VCaP (cell line): Measurements from ENCODE around the gene KHSRP.
"Not testable (repeated sequence)": the region's sequence is repeated elsewhere in the genome, so short reads cannot be mapped to it uniquely, and the experiment has no call there.

Source experiments
- H3K27ac ChIP-seq: fragments of 450-650 bp; 2 replicates; pipeline ENCODE4 v1.5.1; 2017
- CTCF ChIP-seq: fragments of 450-650 bp; conservative IDR thresholded peaks from 2 replicates; pipeline ENCODE4 v1.5.1; 2017; ENCODE audit warnings: mild to moderate bottlenecking, moderate library complexity

KHSRP gene

GRCh38 chr19:6433165-6433564 is 8.6 kb upstream of the KHSRP start:
- no peak for TF ChIP-seq CTCF
- no peak overlapping the region for H3K27ac ChIP-seq

GRCh38 chr19:6431891-6432290 is 7.3 kb upstream of the KHSRP start:
- TF ChIP-seq CTCF, result no peak
- H3K27ac ChIP-seq, result no peak overlapping the region

GRCh38 chr19:6429419-6430221 is 5.0 kb upstream of the KHSRP start:
- no peak overlapping the region for H3K27ac ChIP-seq
- no peak for TF ChIP-seq CTCF

GRCh38 chr19:6428692-6429418 is 4.2 kb upstream of the KHSRP start:
- H3K27ac ChIP-seq, result not testable (repeated sequence)

GRCh38 chr19:6427131-6427530 is 2.5 kb upstream of the KHSRP start:
- TF ChIP-seq CTCF, result no peak
- no peak overlapping the region for H3K27ac ChIP-seq

- TF ChIP-seq CTCF, result no peak
- peak overlapping the region; percentile 53 for H3K27ac ChIP-seq
Measured at GRCh38 chr19:6425732-6426620, 1.4 kb upstream of the KHSRP start.

GRCh38 chr19:6424939-6425731 is 524 bp upstream of the KHSRP start:
- no peak for TF ChIP-seq CTCF
- H3K27ac ChIP-seq, result peak overlapping the region; percentile 74
